ENCODE data around the gene PCDHGC5. TPM values are rescaled to one million over a fixed set of nuclear protein-coding genes. Genes with fewer than 3 reads are reported as not detected.
A peak's percentile ranks its signal among the peaks of the same experiment; 100 is the strongest.

The PCDHGC5 gene
- total RNA-seq, 5 donors from 2014 or later (not counting 1 experiment from before 2014, with no cell fraction given) = not detected

DNA sequence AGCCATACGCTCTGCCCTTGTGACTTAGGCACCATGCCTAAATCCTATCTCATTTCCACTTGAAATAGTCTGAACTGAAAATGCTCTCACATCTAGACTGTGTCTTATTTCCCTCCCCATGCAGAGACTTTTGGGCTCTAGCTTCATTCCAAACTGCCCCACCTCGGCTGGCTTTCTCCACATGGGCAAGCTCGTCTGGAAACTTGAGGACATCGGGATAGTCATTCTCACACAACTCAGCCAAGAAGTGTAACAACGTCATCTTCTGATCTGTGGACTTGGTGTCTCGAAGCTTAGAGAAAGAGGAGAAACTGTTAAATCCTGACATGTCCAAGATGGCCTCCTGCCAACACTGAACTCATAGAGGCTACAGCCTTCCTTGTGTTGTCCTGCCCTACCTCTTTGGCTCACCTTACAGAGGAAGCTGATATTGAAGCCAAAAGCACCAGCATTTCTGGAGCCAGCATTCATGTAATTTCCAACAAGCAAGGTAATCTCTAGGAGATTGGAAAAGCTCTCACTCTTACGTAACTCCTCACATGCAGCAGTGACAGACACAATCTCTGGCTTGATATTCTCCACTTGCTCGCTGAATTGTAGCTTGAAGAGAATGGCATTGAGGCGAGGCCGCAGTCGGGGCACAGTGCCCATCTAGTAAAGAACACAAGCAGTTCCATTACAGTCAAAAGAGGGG, 39.6 kb downstream of the PCDHGC5 start:
- Histone ChIP-seq H3K4me1 (ENCODE audit: control insufficient read depth in 1 of 2, extremely low read depth in 1 of 2, insufficient read depth in 2 of 2, low read length in 2 of 2) (no peaks in the 10 kb centered on the region), H3K27ac (ENCODE audit: low read length) (no peak overlapping the region), H3K4me3 (ENCODE audit: control insufficient read depth in 1 of 2, extremely low read depth in 1 of 2, low read length in 1 of 2) (no peak overlapping the region), H3K27me3 (replicated peaks in 1 of 2; ENCODE audit: control insufficient read depth in 2 of 2, extremely low read depth in 1 of 2, insufficient read depth in 2 of 2, low read length in 1 of 2) (no peaks in the 10 kb centered on the region), H3K36me3 (ENCODE audit: control insufficient read depth in 2 of 2, extremely low read depth in 1 of 2, insufficient read depth in 1 of 2, low read length in 1 of 2) (peaks cover 16 to 98% of the 10 kb centered on the region in 2 donors), H3K9me3 (no peaks in the 10 kb centered on the region)
- 100% methylated on average over 5 of the region's 11 CpGs for WGBS (ENCODE audit: insufficient coverage)
- no peaks in the 10 kb centered on the region for H3K27me3 Mint-ChIP-seq
- H3K9me3 Mint-ChIP-seq = no peaks in the 10 kb centered on the region
- DNase-seq = no peak
- ChIA-PET CTCF (interaction anchor here (0.6 to 1.6 kb wide), 4 partner anchors 18 to 208 kb away, joined by 4 to 5 read pairs (median 4); partner anchors contain the start of gene TAF7 (in 1 of the 2)), POLR2A (interaction anchor here (0.5 to 0.6 kb wide), 2 partner anchors 13 to 14 kb away, joined by 3 read pairs; no protein-coding TSS in a partner anchor)
- ATAC-seq (replicated peaks in 1 of 4) = no peak
- no peak overlapping the region for H3K4me3 Mint-ChIP-seq
- peaks cover 16 to 18% (median 18%) of the 10 kb centered on the region in 3 donors for H3K4me1 Mint-ChIP-seq
- H3K36me3 Mint-ChIP-seq = peaks cover 34% of the 10 kb centered on the region
- peak overlapping the region in 1 of 2 donors; percentile 18 for H3K27ac Mint-ChIP-seq

DNA sequence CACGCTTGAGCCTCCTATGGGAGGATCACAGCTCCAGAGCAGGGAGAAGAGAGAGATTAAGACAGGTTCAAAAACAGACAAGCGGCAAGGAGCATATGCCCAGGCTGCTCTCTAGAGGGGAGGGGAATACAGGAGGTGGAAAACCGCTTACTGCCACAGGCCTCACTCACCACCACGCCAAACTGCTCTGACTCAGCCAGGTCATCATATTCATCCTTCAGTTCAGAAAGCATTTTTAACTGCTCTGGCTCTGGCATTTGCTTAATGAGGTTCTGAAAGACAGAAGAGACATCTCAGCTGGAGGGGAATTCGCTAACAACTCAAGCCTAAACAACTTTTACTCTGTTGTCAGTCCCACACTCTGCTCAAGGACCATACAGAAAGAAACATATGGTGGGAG, 40.1 kb downstream of the PCDHGC5 start:
- Mint-ChIP-seq H3K27me3 (no peaks in the 10 kb centered on the region), H3K36me3 (peaks cover 33% of the 10 kb centered on the region), H3K4me3 (no peak overlapping the region), H3K9me3 (no peaks in the 10 kb centered on the region), H3K4me1 (peaks cover 16 to 19% (median 18%) of the 10 kb centered on the region in 3 donors), H3K27ac (no peak overlapping the region)
- no peaks in the 10 kb centered on the region for H3K27me3 ChIP-seq (replicated peaks in 1 of 2; ENCODE audit: control insufficient read depth in 2 of 2, extremely low read depth in 1 of 2, insufficient read depth in 2 of 2, low read length in 1 of 2)
- ChIA-PET CTCF (interaction anchor here in 1 of 2 donors (1.6 kb wide), 1 partner anchor 35 kb away, joined by 5 read pairs; no protein-coding TSS in a partner anchor), POLR2A (interaction anchor here in 1 of 2 donors (0.6 kb wide), 1 partner anchor 13 kb away, joined by 3 read pairs; no protein-coding TSS in a partner anchor)
- H3K4me1 ChIP-seq (ENCODE audit: control insufficient read depth in 1 of 2, extremely low read depth in 1 of 2, insufficient read depth in 2 of 2, low read length in 2 of 2) = no peaks in the 10 kb centered on the region
- DNase-seq (no peak), ATAC-seq (replicated peaks in 1 of 4) (no peak)
- H3K9me3 ChIP-seq = no peaks in the 10 kb centered on the region
- no peak overlapping the region for H3K27ac ChIP-seq (ENCODE audit: low read length)
- H3K4me3 ChIP-seq (ENCODE audit: control insufficient read depth in 1 of 2, extremely low read depth in 1 of 2, low read length in 1 of 2) = no peak overlapping the region
- 100% methylated on average over 1 of the region's 5 CpGs for WGBS (ENCODE audit: insufficient coverage)
- peaks cover 17 to 98% of the 10 kb centered on the region in 2 donors for H3K36me3 ChIP-seq (ENCODE audit: control insufficient read depth in 2 of 2, extremely low read depth in 1 of 2, insufficient read depth in 1 of 2, low read length in 1 of 2)

DNA sequence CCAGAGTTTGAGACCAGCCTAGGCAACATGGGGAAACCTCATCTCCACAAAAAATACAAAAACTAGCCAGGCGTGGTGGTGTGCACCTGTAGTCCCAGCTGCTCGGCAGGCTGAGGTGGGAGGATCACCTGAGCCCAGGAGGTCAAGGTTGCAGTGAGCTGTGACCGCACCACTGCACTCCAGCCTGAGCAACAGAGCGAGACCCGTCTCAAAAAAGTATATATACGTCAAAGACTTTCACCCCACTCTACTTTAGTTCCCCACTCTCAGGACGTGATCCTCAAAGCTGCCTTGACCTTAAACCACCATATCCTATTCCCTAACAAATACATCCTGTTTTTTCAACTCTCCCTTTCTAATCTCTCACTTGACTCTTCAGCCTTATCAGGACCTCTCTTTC, 41.0 kb downstream of the PCDHGC5 start:
- H3K27ac ChIP-seq (ENCODE audit: low read length) = no peak overlapping the region
- no peak overlapping the region for H3K4me3 ChIP-seq (ENCODE audit: control insufficient read depth in 1 of 2, extremely low read depth in 1 of 2, low read length in 1 of 2)
- H3K4me1 ChIP-seq (ENCODE audit: control insufficient read depth in 1 of 2, extremely low read depth in 1 of 2, insufficient read depth in 2 of 2, low read length in 2 of 2) = no peaks in the 10 kb centered on the region
- WGBS (ENCODE audit: insufficient coverage) = 97% methylated on average over 7 of the region's 7 CpGs
- Mint-ChIP-seq H3K36me3 (peaks cover 33% of the 10 kb centered on the region), H3K27ac (no peak overlapping the region), H3K4me3 (no peak overlapping the region), H3K4me1 (peaks cover 11 to 15% (median 13%) of the 10 kb centered on the region in 3 donors), H3K27me3 (no peaks in the 10 kb centered on the region), H3K9me3 (no peaks in the 10 kb centered on the region)
- no peaks in the 10 kb centered on the region for H3K27me3 ChIP-seq (replicated peaks in 1 of 2; ENCODE audit: control insufficient read depth in 2 of 2, extremely low read depth in 1 of 2, insufficient read depth in 2 of 2, low read length in 1 of 2)
- ATAC-seq (replicated peaks in 1 of 4) (no peak), DNase-seq (no peak)
- H3K36me3 ChIP-seq (ENCODE audit: control insufficient read depth in 2 of 2, extremely low read depth in 1 of 2, insufficient read depth in 1 of 2, low read length in 1 of 2) = peaks cover 10 to 97% of the 10 kb centered on the region in 2 donors
- no peaks in the 10 kb centered on the region for H3K9me3 ChIP-seq
- CTCF ChIA-PET = no interaction called here
- POLR2A ChIA-PET = no interaction called here

DNA sequence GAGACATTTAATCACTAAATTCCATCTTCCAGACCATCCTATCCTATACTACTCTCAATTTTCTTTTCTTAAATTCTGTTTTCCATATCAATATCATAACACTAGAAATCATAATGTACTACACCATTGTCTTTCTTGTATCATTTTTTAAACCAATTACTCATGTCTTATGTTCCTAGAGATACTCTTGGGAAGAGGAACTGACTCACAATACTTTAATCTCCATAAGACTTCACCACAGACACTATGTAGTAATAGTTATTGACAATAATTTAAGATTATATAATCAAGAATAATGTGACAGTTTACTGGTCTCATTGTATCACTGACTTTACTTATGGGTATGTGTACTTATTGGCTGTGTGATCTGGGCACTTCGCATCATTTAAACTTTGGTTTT, 43.8 kb downstream of the PCDHGC5 start:
- Histone ChIP-seq H3K9me3 (no peaks in the 10 kb centered on the region), H3K27ac (ENCODE audit: low read length) (no peak overlapping the region), H3K4me1 (ENCODE audit: control insufficient read depth in 1 of 2, extremely low read depth in 1 of 2, insufficient read depth in 2 of 2, low read length in 2 of 2) (no peaks in the 10 kb centered on the region), H3K27me3 (replicated peaks in 1 of 2; ENCODE audit: control insufficient read depth in 2 of 2, extremely low read depth in 1 of 2, insufficient read depth in 2 of 2, low read length in 1 of 2) (no peaks in the 10 kb centered on the region), H3K4me3 (ENCODE audit: control insufficient read depth in 1 of 2, extremely low read depth in 1 of 2, low read length in 1 of 2) (no peak overlapping the region), H3K36me3 (ENCODE audit: control insufficient read depth in 2 of 2, extremely low read depth in 1 of 2, insufficient read depth in 1 of 2, low read length in 1 of 2) (peaks cover 10 to 72% of the 10 kb centered on the region in 2 donors)
- ChIA-PET POLR2A (no interaction called here), CTCF (interaction anchor here in 1 of 2 donors (2.8 kb wide), 1 partner anchor 9 kb away, joined by 10 read pairs; no protein-coding TSS in a partner anchor)
- no CpG with 5 or more reads among the region's 1 CpG for WGBS (ENCODE audit: insufficient coverage)
- no peak for ATAC-seq (replicated peaks in 1 of 4)
- DNase-seq = no peak
- no peak overlapping the region for H3K27ac Mint-ChIP-seq
- no peak overlapping the region for H3K4me3 Mint-ChIP-seq
- no peaks in the 10 kb centered on the region for H3K27me3 Mint-ChIP-seq
- peaks cover 8 to 13% (median 12%) of the 10 kb centered on the region in 3 donors for H3K4me1 Mint-ChIP-seq
- H3K9me3 Mint-ChIP-seq = no peaks in the 10 kb centered on the region
- H3K36me3 Mint-ChIP-seq = peaks cover 24% of the 10 kb centered on the region

DNA sequence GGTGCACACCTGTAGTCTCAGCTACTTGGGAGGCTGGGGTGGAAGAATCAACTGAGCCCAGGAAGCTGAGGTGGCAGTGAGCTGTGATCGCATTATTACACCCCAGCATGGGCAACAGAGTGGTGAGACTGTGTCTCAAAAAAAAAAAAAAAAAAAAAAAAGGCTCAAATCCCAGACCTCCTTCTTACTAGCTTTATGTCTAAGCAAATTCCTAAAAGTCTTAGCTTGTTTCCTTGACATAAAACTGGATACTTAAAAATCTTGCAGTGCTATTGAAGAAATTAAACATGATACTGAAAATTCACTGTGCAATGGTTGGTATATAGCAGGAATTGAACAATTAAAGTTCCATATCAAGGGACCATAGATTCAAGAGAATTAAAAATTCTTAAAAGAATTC, 45.0 kb downstream of the PCDHGC5 start:
- POLR2A ChIA-PET = no interaction called here
- CTCF ChIA-PET = interaction anchor here (0.7 to 2.8 kb wide), 4 partner anchors 10 to 203 kb away, joined by 3 to 10 read pairs (median 6); partner anchors contain the start of gene PCDHGA1 (in 1 of the 2)
- H3K9me3 ChIP-seq = no peaks in the 10 kb centered on the region
- no peak for ATAC-seq (replicated peaks in 1 of 4)
- H3K27me3 ChIP-seq (replicated peaks in 1 of 2; ENCODE audit: control insufficient read depth in 2 of 2, extremely low read depth in 1 of 2, insufficient read depth in 2 of 2, low read length in 1 of 2) = no peaks in the 10 kb centered on the region
- H3K4me1 ChIP-seq (ENCODE audit: control insufficient read depth in 1 of 2, extremely low read depth in 1 of 2, insufficient read depth in 2 of 2, low read length in 2 of 2) = no peaks in the 10 kb centered on the region
- H3K36me3 ChIP-seq (ENCODE audit: control insufficient read depth in 2 of 2, extremely low read depth in 1 of 2, insufficient read depth in 1 of 2, low read length in 1 of 2) = peaks cover 10 to 64% of the 10 kb centered on the region in 2 donors
- no peak overlapping the region for H3K4me3 Mint-ChIP-seq
- no peak overlapping the region for H3K4me3 ChIP-seq (ENCODE audit: control insufficient read depth in 1 of 2, extremely low read depth in 1 of 2, low read length in 1 of 2)
- H3K36me3 Mint-ChIP-seq = peaks cover 24% of the 10 kb centered on the region
- no peak overlapping the region for H3K27ac ChIP-seq (ENCODE audit: low read length)
- H3K27me3 Mint-ChIP-seq = no peaks in the 10 kb centered on the region
- H3K9me3 Mint-ChIP-seq = no peaks in the 10 kb centered on the region
- H3K4me1 Mint-ChIP-seq = peaks cover 8 to 13% (median 12%) of the 10 kb centered on the region in 3 donors
- peak overlapping the region in 1 of 2 donors; percentile 63 for H3K27ac Mint-ChIP-seq
- DNase-seq = no peak
- no CpG with 5 or more reads among the region's 1 CpG for WGBS (ENCODE audit: insufficient coverage)

DNA sequence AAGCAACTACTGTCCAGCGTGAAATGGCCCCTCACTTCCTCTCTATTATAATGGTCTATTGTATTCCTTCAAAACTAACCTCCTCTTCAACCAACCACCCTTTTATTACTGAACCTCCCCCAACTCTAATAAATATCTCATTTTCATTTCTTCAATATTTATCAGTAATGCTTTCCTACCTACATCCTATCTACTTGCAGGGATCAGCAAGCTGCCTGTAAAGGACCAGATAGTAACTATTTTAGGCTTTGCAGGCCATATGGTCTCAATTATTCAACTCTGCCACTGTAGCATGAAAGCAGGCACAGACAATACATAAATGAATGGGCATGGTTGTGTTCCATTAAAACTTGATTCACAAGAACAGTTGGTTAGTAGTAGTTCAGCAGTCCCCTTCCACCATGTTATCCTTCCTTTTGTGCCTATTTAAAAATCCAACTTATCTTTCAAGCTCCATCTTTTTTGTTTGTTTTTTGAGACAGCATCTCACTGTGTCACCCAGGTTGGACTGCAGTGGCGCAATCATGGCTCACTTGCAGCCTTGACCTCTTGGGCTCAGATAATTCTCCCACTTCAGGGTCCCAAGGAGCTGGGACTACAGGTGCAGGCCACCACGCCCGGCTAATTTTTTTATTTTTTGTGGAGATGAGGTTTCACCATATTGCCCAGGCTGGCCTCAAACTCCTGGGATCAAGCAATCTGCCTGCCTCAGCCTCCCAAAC, 45.8 kb downstream of the PCDHGC5 start:
- H3K36me3 Mint-ChIP-seq = peaks cover 27% of the 10 kb centered on the region
- ATAC-seq (replicated peaks in 1 of 4) = no peak
- H3K4me3 Mint-ChIP-seq = no peak overlapping the region
- no peak overlapping the region for H3K27ac ChIP-seq (ENCODE audit: low read length)
- 100% methylated on average over 2 of the region's 4 CpGs for WGBS (ENCODE audit: insufficient coverage)
- no peak overlapping the region for H3K4me3 ChIP-seq (ENCODE audit: control insufficient read depth in 1 of 2, extremely low read depth in 1 of 2, low read length in 1 of 2)
- no peaks in the 10 kb centered on the region for H3K27me3 Mint-ChIP-seq
- no peaks in the 10 kb centered on the region for H3K27me3 ChIP-seq (replicated peaks in 1 of 2; ENCODE audit: control insufficient read depth in 2 of 2, extremely low read depth in 1 of 2, insufficient read depth in 2 of 2, low read length in 1 of 2)
- no peaks in the 10 kb centered on the region for H3K4me1 ChIP-seq (ENCODE audit: control insufficient read depth in 1 of 2, extremely low read depth in 1 of 2, insufficient read depth in 2 of 2, low read length in 2 of 2)
- DNase-seq = no peak
- CTCF ChIA-PET = interaction anchor here in 1 of 2 donors (0.7 to 2.8 kb wide), 2 partner anchors 11 to 116 kb away, joined by 8 to 10 read pairs; no protein-coding TSS in a partner anchor
- H3K27ac Mint-ChIP-seq = peak overlapping the region in 1 of 2 donors; percentile 63
- H3K9me3 Mint-ChIP-seq = no peaks in the 10 kb centered on the region
- peaks cover 9 to 57% of the 10 kb centered on the region in 2 donors for H3K36me3 ChIP-seq (ENCODE audit: control insufficient read depth in 2 of 2, extremely low read depth in 1 of 2, insufficient read depth in 1 of 2, low read length in 1 of 2)
- POLR2A ChIA-PET = no interaction called here
- no peaks in the 10 kb centered on the region for H3K9me3 ChIP-seq
- peaks cover 8 to 15% (median 12%) of the 10 kb centered on the region in 3 donors for H3K4me1 Mint-ChIP-seq
